GM23248 (cell line): ENCODE measurements around the gene CPAMD8. TPM values are rescaled to one million over a fixed set of nuclear protein-coding genes. Genes with fewer than 3 reads are reported as not detected.

ENCODE experiments used
- DNase-seq: peaks from one replicate; pipeline ENCODE4 v3.0.0-alpha.2; 2015
- H2AFZ ChIP-seq: fragments of 200-600 bp; sonication (generic); 2 replicates; pipeline ENCODE4 v1.6.1; 2016; ENCODE audit warnings: antibody characterized with exemption
- H3F3A ChIP-seq: fragments of 200-600 bp; sonication (generic); 2 replicates; pipeline ENCODE4 v1.6.1; 2016; ENCODE audit warnings: mild to moderate bottlenecking, antibody characterized with exemption, mixed run types; ENCODE audit not compliant: insufficient read depth
- H3K27ac ChIP-seq: fragments of 200-600 bp; sonication (generic); 2 replicates; pipeline ENCODE4 v1.5.1; 2016; ENCODE audit warnings: mild to moderate bottlenecking
- H3K27me3 ChIP-seq: fragments of 200-600 bp; sonication (generic); replicated peaks from 2 replicates; pipeline ENCODE4 v1.6.1; 2016; ENCODE audit warnings: mild to moderate bottlenecking; ENCODE audit not compliant: insufficient read depth
- H3K36me3 ChIP-seq: fragments of 200-600 bp; sonication (generic); 2 replicates; pipeline ENCODE4 v1.6.1; 2016; ENCODE audit warnings: low read depth, mild to moderate bottlenecking
- H3K4me1 ChIP-seq: fragments of 200-600 bp; sonication (generic); 2 replicates; pipeline ENCODE4 v1.6.1; 2016; ENCODE audit warnings: mild to moderate bottlenecking; ENCODE audit not compliant: insufficient read depth
- H3K4me2 ChIP-seq: fragments of 200-600 bp; sonication (generic); one replicate; pipeline ENCODE4 v1.6.1; 2016; ENCODE audit warnings: mild to moderate bottlenecking; ENCODE audit not compliant: unreplicated experiment
- H3K4me3 ChIP-seq: fragments of 200-600 bp; sonication (generic); 2 replicates; pipeline ENCODE4 v1.5.1; 2016; ENCODE audit warnings: mild to moderate bottlenecking
- H3K79me2 ChIP-seq: fragments of 200-600 bp; sonication (generic); 2 replicates; pipeline ENCODE4 v1.6.1; 2016; ENCODE audit warnings: mild to moderate bottlenecking; ENCODE audit not compliant: insufficient read depth
- H3K9ac ChIP-seq: fragments of 200-600 bp; sonication (generic); 2 replicates; pipeline ENCODE4 v1.6.1; 2016; ENCODE audit warnings: mild to moderate bottlenecking
- H3K9me2 ChIP-seq: fragments of 200-600 bp; sonication (generic); 2 replicates; pipeline ENCODE4 v1.6.1; 2016; ENCODE audit warnings: mixed run types, mild to moderate bottlenecking, moderate library complexity; ENCODE audit not compliant: insufficient read depth
- H3K9me3 ChIP-seq: fragments of 200-600 bp; sonication (generic); one replicate; pipeline ENCODE4 v1.6.1; 2017; ENCODE audit warnings: low read depth
- H4K20me1 ChIP-seq: fragments of 200-600 bp; sonication (generic); 2 replicates; pipeline ENCODE4 v1.6.0; 2016; ENCODE audit not compliant: insufficient read depth
- EZH2 ChIP-seq: fragments of 200-600 bp; sonication (generic); IDR thresholded peaks from 2 replicates; pipeline ENCODE4 v1.6.1; 2018; ENCODE audit warnings: antibody characterized with exemption, mild to moderate bottlenecking; ENCODE audit not compliant: insufficient read depth, poor library complexity, severe bottlenecking
- EZH2phosphoT487 ChIP-seq: fragments of 200-600 bp; sonication (generic); IDR thresholded peaks from 2 replicates; pipeline ENCODE4 v1.6.1; 2018; ENCODE audit warnings: antibody characterized with exemption, moderate library complexity, mild to moderate bottlenecking, low read depth; ENCODE audit not compliant: insufficient read depth
- WGBS, 2 experiments: methylation state at CpG; one replicate each; pipeline ENCODE4 v1.1.6; 2015 to 2017; ENCODE audit warnings: low lambda C conversion rate in 2 of 2, low coverage in 1 of 2; ENCODE audit errors: missing lambda C conversion rate in 2 of 2; 5-methylcytosine and 5-hydroxymethylcytosine counted together
- in situ Hi-C: fragments of 300-500 bp; cut with MboI; formaldehyde crosslinking; loops from 2 replicates; pipeline ENCODE4 v1.15.0; 2020
- polyA plus RNA-seq: library from polyadenylated mRNA; unstranded; fragments of >200 nt; fragmentation: Nextera tagmentation; extraction: Ambion mirVana; gene quantifications from 2 replicates; pipeline ENCODE4 v1.2.1, GENCODE V29; 2016
- total RNA-seq: library from RNA; depleted of rRNA; stranded (reverse); fragments of >200 nt; shearing (Covaris generic); gene quantifications from 2 replicates; pipeline ENCODE4 v1.2.3, GENCODE V29; 2014

CPAMD8 gene
- total and polyA plus RNA-seq, 2 experiments from 2014 or later = 0.76 to 0.80 TPM

GRCh38 chr19:17049711-17050280, 23.2 kb upstream of the CPAMD8 start:
- no peak for TF ChIP-seq EZH2
- TF ChIP-seq EZH2phosphoT487 = no peak
- no peaks in the 10 kb centered on the region for H4K20me1 ChIP-seq
- no peaks in the 10 kb centered on the region for H3F3A ChIP-seq
- no peaks in the 10 kb centered on the region for H3K27me3 ChIP-seq
- H3K9me3 ChIP-seq = no peaks in the 10 kb centered on the region
- H3K4me2 ChIP-seq = no peak overlapping the region
- no peak overlapping the region for H3K4me3 ChIP-seq
- no peak overlapping the region for H3K9ac ChIP-seq
- DNase-seq = peak; percentile 79
- H3K36me3 ChIP-seq = no peaks in the 10 kb centered on the region
- H3K27ac ChIP-seq = no peak overlapping the region
- H2AFZ ChIP-seq = peak overlapping the region; percentile 68
- H3K9me2 ChIP-seq = no peaks in the 10 kb centered on the region
- WGBS, 2 experiments = 52% methylated on average over 18 of the region's 18 CpGs
- no peaks in the 10 kb centered on the region for H3K79me2 ChIP-seq
- H3K4me1 ChIP-seq = no peaks in the 10 kb centered on the region
- in situ Hi-C loops = loop anchor here (10.0 kb wide), 1 partner anchor 265 kb away; no protein-coding TSS in a partner anchor

DNA sequence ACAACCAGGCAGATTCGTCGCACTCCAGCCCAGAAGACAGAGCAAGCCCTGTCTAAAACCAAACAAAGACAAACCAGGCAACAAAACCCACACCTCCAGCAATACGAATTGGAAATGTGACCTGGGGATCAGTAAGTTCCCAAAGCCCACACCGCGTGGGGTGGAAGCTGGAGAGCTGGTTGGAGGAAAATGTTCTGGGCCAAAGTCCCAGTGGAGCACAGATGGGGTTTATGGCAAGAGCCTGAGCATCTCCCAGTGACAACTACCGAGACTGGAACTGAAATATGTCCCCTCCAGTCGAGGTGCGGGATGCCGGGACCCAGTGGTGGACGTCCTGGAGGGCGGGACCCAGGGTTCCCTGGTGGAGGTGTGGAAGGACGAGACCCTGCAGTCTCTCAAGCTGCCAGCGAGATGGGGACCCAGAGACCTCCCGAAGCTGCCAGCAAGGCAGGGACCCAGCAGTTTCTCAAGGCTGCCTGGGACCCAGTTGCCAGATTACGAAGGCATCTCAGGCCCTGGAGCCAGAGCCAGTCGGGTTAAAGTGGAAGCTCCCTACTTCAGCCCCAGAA, 22.4 kb upstream of the CPAMD8 start:
- no peak overlapping the region for H3K9ac ChIP-seq
- H3K36me3 ChIP-seq = no peaks in the 10 kb centered on the region
- H3K9me2 ChIP-seq = no peaks in the 10 kb centered on the region
- no peaks in the 10 kb centered on the region for H3K9me3 ChIP-seq
- in situ Hi-C loops = no loop called here
- H4K20me1 ChIP-seq = no peaks in the 10 kb centered on the region
- no peak overlapping the region for H3K4me2 ChIP-seq
- no peaks in the 10 kb centered on the region for H3K4me1 ChIP-seq
- no peak overlapping the region for H2AFZ ChIP-seq
- WGBS, 2 experiments = 71 to 79% methylated on average over 16 of the region's 16 CpGs
- no peaks in the 10 kb centered on the region for H3F3A ChIP-seq
- no peaks in the 10 kb centered on the region for H3K27me3 ChIP-seq
- H3K27ac ChIP-seq = no peak overlapping the region
- no peaks in the 10 kb centered on the region for H3K79me2 ChIP-seq
- TF ChIP-seq EZH2 (no peak), EZH2phosphoT487 (no peak)
- H3K4me3 ChIP-seq = no peak overlapping the region
- DNase-seq = no peak

DNA sequence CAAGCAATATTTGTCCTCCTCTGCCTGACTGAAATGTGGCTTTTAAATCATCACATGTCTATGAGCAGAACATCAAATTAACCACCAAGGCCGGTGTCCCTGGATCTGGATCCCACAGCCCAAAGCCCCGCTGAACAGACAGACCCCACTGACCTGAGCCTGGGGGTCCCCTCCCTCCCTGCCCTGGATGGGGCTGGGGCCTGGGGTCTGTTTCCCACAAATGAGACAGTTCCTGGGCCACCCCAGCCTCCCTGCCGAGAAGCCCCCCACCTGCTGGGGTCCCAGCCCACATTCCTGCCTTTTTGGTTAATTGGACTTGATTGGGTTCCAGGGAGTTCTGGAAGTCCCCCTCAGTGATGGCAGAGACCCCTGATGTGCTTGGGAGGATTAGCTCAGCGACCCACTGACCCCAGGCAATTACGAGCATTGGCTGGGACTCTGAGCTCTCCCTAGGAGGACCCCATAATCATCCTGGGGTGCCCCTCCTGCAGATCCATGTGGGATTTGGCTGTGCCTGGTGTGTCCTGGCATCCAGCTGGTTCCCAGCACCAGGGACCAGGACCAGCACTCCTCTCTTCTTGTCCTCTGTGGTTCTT, 19.4 kb upstream of the CPAMD8 start:
- H3K9me3 ChIP-seq = no peaks in the 10 kb centered on the region
- no peak for DNase-seq
- peaks cover 9% of the 10 kb centered on the region for H3K27me3 ChIP-seq
- no peaks in the 10 kb centered on the region for H3K36me3 ChIP-seq
- no peaks in the 10 kb centered on the region for H3K9me2 ChIP-seq
- H2AFZ ChIP-seq = no peak overlapping the region
- H3F3A ChIP-seq = no peaks in the 10 kb centered on the region
- H3K4me2 ChIP-seq = no peak overlapping the region
- WGBS, 2 experiments = 95 to 96% methylated on average over 5 of the region's 5 CpGs
- H3K4me3 ChIP-seq = no peak overlapping the region
- in situ Hi-C loops = no loop called here
- H3K79me2 ChIP-seq = no peaks in the 10 kb centered on the region
- H4K20me1 ChIP-seq = no peaks in the 10 kb centered on the region
- TF ChIP-seq EZH2phosphoT487 (no peak), EZH2 (no peak)
- H3K27ac ChIP-seq = no peak overlapping the region
- H3K4me1 ChIP-seq = no peaks in the 10 kb centered on the region
- no peak overlapping the region for H3K9ac ChIP-seq

GRCh38 chr19:17043744-17044143, 17.1 kb upstream of the CPAMD8 start:
- WGBS, 2 experiments = 43 to 47% methylated on average over 7 of the region's 7 CpGs
- H3K9ac ChIP-seq = no peak overlapping the region
- no peaks in the 10 kb centered on the region for H3F3A ChIP-seq
- no peak overlapping the region for H3K4me3 ChIP-seq
- H2AFZ ChIP-seq = no peak overlapping the region
- in situ Hi-C loops = no loop called here
- H3K9me3 ChIP-seq = no peaks in the 10 kb centered on the region
- no peak for DNase-seq
- H3K27ac ChIP-seq = no peak overlapping the region
- TF ChIP-seq EZH2 (no peak), EZH2phosphoT487 (no peak)
- H3K36me3 ChIP-seq = no peaks in the 10 kb centered on the region
- no peaks in the 10 kb centered on the region for H4K20me1 ChIP-seq
- no peaks in the 10 kb centered on the region for H3K4me1 ChIP-seq
- no peaks in the 10 kb centered on the region for H3K9me2 ChIP-seq
- H3K4me2 ChIP-seq = no peak overlapping the region
- no peaks in the 10 kb centered on the region for H3K79me2 ChIP-seq
- H3K27me3 ChIP-seq = peaks cover 14% of the 10 kb centered on the region
